NCI-H187 (cell line): Measurements from ENCODE around the gene TOM1L2.
"Not testable (repeated sequence)": the region's sequence is repeated elsewhere in the genome, so short reads cannot be mapped to it uniquely, and the experiment has no call there.

Experiments used
- DNase-seq, 2 experiments: peaks; one replicate each; lab custom pipeline; 2025; lab: John Stamatoyannopoulos, UW

TOM1L2 gene

DNA sequence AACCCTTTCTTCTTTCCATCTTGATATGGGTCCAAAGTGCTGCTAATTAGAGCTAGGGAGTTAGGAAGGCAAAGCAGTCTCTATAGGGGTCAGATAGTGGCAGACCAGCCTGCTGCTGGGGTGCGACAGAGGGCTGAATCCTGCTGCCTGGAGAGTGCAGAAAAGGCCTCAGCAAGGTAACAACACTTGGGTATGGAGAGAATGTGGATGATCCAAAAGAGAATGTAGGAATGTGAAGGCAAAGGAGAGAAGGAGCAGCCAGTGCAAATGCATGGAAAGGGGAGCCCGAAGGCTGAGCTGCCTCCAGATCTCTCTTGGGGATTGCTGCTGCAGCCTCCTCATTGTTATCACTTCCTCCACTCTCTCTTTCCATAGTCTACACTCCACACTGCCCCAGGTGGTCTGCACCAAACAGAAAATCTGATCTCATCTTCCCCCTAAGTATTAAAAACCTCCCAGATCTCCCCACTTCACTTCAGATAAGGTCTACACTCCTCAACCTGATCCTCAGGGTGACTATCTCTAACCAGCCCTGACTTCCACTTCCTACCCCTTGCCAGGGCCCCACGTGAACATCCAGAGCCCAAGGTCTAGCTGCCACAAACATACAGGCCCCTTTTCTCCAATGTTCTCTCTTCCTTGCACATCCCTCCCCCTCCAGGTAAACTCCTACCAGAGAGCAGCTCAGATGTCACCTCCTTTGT is 28.8 kb downstream of the TOM1L2 start:
- no peak for DNase-seq

DNA sequence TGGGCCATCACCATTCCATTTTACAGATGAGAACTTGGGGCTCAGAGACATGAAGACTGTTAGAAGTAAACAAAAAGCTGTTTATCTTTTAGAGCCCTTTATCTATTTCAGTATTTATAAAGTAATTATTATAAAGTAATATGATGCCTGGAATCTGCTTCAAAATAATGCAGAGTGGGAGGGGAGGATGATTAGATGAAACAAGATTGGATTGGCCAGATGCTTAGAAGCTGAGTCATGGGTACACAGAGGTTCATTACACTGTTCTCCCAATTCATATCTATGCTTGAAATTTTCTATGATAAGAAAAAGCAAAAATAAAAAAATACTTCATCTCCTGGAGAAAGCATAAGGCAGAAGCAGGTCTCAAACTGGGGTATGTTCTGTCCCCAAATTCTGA is 29.4 kb downstream of the TOM1L2 start:
- DNase-seq, result no peak

DNA sequence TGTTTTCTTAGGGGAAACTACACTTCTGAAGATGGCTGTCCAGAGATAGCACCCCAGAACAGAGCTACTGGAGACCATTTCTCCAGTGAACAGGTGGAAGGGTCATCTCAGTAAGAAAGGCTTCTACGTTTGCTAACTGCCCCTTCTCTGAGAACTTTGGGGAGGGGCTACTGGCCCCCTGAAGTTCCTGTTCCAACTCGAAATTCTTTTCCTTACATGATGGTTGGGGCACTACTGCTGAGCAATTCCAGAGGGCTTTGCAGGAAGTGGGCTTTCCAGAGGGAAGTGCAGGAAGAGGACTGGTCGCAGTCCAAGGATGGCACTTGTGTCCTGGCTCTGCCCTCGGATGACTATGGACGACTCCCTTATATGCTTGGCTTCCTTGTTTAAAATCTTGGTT is 31.2 kb downstream of the TOM1L2 start:
- DNase-seq, result no peak

DNA sequence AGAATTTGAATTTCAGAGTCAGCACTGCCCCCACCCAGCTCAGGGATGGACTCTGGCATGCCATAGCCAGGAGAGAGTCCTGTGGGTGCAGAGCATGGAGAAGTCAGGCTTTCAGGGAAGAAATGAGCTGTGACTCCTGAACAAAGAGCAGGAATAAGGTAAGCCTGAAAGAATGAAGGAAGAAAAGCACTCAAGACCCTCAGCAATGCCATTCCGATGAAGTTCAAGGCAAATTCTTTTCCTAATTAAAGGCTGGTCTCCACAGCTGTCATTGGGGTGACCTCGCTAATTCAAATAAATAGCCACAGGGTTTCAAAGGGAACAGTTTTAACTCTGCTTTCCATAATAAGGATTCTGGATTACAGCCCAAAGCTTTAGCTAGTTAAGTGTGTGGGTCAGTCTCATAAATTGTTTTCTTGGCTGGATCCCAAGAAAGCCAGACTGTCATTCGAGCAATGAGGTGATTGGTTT is 31.7 kb downstream of the TOM1L2 start:
- no peak for DNase-seq

DNA sequence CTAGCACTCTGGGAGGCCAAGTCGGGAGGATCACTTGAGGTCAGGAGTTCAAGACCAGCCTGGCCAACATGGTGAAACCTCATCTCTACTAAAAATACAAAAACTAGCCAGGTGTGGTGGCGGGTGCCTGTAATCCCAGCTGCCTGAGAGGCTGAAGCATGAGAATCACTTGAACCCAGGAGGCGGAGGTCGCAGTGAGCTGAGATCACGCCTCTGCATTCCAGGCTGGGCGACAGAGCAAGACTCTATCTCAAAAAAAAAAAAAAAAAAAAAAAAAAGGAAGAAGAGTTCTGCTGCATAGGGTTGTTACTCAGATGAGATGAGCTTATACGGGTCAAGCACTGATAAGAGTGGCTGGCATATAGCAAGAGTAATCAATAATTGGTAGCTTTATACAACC is 32.3 kb downstream of the TOM1L2 start:
- not testable (repeated sequence) for DNase-seq

DNA sequence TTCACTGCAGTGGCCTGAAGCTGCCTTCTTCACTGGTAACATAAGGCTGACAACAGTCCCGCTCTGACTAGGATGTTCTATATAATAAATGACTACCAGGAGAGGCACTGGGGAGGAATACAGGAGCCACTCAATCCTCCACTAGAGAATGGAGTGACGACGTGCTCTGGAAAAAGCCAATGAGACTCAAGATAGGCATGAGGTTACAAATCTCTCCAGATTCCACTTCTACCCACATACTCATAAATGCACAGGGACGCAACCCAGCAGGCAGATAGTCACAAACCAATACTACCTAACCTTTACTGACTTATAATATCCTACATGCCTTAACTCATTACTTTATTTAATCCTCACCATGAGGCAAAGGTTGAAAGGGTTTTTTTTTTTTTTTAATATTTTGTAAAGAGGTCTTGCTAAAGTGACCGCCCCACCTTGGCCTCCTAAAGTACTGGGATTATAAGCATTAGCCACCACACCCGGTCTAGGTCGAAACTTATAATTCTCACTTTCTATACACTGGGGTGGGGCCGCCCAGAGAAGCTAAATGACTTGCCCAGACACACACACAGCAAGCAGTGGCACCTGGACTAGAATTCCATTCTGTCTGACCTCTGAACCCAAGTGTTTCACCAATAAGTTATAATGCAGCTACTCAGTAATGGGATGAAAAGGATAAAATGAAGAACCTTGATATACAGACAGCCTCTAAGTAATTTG is 33.7 kb downstream of the TOM1L2 start:
- DNase-seq, result peak in 1 of 2 experiments; percentile 17

DNA sequence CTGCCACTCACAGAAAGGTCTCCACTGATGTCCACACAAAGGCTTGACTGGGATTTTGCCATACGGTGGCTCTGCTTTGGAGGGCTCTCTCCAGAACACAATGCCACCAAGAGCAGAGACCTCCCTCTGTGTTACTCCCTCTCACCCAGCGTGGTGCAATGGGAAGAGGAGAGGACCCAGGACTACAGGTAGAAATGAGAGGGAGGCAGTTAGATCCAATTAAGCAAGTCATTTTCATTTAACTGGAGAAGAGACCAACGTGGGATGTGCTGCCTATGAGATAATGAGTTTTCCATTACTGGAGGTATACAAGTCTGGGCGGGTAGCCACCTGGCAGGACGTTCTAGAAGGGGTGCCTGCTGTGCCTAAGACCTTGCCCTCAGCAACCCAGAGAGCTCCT is 34.2 kb downstream of the TOM1L2 start:
- DNase-seq, result no peak

DNA sequence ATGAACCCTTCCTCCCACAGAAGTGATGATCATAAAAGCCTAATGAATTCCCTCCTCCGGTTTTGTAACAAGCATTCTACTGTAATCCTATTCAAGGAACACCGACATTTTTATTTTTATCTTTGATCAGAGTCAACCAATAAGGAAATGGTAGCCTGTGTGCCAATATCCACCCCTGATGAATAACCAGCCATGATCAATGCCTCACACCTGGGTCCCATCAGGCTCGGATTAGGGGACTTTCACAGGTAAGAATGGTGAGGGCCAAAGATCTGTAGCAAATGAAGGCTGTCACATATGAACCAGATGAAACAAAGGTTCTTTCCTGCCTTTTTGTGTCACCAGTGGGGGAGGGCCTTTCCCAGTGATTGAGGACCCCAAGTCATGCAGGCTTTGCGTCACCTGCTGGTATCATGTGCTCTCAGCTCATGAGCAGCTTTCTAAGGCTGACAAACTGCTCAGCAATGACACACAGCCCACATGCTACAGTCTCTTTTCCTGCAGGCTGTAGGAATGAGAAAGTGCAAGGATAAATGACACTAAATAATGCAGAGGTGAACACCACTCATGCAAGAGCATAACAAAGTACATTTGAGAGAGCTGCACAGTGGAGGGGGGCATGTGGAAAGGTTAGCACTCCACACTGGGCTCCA is 34.9 kb downstream of the TOM1L2 start:
- DNase-seq, result no peak

DNA sequence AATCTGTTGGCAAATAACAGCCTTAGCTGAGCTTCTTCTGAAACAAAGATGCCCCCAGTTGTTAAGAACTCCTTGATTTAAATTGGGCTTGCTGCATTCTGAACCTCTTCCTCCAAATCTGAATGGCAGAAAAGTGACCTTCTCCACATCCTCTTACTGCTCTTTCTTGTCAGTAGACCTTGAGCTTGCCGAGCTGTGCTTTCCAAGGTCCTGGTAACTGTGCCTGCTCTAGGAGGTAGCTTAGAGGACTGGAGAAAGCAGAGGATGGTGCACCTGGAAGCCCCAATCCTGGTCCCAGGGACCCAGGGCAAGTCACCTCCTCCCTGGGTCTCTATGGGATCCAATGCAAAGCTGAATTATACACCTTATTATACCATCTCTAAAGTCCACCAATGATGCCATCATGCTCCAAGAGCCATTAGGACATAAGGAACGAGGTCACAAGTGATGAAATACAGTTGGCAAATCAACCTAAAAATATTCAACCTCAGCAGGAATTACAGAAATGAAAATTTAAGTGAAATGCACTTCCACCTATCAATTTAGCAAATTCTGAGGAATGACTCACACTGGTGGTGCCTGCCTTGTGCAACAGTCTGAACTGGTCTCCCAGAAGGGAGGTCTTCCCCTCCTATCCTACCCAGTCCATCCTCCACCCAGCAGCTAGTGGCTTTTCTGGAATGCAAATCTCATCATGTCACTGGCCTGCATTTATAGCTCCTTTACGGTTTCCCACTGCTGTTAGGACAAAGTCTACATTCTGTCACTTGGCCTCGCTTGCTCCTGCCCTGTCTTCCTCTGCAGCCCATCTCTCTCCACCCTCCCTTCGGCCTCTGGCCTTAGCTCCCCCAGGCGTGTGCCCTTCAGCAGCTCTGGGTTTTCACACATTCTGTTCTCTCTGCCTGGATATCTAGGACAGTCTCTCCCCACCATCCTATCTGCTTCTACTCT is 36.6 kb downstream of the TOM1L2 start:
- DNase-seq, result no peak

DNA sequence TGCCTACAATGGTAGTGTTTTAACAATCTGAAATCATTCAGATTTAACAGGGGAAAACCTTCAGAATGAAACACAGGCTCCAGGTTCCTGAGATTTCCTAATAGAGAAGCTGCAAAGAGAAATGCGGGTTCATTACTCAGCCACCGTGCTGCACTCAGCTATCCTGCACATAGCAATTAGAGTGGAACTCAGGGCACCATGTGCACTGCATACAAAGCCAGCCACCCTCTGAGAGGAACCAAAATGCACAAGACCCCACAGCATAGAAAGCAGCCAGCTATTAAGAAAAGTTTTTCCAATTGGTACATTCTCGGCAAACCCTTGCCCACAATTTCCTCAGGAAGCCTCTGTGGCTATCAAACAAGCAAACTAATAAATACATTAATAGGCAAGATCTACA is 37.4 kb downstream of the TOM1L2 start:
- DNase-seq, result no peak

DNA sequence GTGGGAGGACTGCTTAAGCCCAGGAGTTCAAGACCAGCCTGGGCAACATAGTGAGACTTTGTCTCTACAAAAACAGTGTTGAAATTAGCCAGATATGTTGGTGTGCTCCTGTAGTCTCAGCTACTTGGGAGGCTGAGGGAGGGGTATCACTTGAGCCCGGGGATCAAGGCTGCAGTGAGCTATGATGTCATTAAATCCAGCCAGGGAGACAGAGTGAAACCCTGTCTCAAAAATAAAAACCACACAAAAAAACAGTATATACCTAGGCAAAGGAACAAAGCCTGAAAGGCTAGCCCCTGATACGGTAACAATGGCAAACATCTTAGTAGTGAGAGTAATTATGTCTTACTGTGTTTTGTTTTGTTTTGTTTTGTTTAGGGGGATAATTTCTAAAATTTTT is 38.0 kb downstream of the TOM1L2 start:
- no peak for DNase-seq

DNA sequence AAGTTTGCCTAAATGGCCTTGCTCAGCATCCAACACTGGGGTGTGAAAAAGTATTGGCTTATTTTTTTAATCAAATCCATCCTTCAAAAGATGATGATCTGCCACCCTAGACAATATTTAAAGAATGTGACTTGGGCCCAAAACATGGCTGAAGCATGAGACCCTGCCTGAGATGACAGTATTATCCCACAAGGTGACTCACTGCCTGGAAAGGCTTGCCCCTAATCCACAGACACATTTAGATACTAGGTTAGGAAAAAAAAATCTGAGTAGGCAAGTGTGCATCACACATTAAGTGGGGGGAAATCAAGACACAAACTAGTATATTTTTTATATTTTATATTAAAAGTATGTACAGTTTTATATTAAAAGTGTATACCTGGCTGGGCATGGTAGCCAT is 38.4 kb downstream of the TOM1L2 start:
- DNase-seq, result no peak

DNA sequence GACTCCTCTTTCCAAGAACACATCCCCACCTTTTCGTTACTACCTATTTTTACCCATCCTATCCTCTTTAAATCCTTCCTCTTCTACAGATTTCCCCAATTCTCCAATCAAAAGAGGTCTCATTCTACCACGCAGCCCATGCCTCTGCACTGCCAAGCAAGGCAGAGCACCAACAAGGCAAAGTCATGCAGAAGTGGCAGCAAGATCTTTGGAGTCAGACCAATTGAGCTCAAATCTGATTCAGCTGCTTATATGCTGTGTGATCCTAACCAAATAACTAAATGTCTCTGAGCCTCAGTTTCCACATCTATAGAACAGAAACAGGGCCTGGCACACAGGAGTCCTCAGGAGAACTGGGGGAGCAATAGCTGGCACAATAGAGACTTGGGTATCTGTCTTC is 41.0 kb downstream of the TOM1L2 start:
- DNase-seq, result no peak

DNA sequence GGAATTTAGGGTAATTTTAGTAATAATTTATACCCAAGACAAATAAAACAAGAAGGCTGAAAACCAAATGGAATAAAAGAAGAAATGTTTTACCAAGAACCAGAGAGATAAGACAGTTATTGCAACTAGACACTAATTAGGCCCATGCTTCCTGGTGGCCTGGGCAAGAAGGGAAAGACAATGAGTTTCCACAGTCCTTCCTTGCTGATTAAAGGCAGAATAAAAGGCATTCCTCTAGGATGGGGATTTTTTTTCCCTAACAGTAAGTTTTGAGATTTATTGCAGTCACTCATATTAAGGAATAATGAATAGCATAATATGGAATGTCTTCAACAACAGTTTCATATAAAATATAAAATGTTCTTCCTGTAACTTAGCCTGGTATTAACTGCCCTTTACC is 41.5 kb downstream of the TOM1L2 start:
- no peak for DNase-seq

DNA sequence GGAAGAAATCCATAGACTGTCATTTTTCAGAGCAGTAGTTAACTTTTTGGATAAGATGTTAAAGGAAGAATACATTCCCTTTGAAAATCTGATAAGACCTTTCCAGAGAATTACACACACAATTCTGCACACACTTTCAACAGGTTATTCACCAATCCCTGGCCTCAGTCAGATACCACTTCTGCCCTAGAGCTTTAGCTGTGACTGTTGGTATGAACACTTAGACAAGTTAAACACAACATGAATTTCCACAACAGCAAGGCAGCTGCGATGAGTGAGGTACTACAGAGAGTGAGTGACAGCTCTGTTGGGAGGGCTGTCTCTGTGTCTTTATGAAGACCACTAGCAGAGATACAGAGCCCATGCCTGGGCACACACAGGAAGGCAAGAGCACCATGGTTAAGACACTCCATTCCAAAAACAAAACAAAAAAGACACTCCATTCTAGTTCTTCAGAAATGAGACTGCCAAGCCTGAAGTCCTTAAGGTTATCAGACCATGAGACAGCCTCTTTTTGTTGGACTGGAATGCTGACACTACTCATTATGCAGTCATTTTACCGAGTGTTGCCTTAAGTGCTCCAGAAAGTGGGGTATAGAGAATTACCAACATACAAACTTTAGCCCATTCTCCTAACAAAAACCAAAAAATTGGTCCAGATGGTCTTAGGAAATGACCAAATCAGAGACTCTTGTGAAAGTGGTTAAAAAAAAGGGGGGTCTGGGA is 42.4 kb downstream of the TOM1L2 start:
- no peak for DNase-seq

DNA sequence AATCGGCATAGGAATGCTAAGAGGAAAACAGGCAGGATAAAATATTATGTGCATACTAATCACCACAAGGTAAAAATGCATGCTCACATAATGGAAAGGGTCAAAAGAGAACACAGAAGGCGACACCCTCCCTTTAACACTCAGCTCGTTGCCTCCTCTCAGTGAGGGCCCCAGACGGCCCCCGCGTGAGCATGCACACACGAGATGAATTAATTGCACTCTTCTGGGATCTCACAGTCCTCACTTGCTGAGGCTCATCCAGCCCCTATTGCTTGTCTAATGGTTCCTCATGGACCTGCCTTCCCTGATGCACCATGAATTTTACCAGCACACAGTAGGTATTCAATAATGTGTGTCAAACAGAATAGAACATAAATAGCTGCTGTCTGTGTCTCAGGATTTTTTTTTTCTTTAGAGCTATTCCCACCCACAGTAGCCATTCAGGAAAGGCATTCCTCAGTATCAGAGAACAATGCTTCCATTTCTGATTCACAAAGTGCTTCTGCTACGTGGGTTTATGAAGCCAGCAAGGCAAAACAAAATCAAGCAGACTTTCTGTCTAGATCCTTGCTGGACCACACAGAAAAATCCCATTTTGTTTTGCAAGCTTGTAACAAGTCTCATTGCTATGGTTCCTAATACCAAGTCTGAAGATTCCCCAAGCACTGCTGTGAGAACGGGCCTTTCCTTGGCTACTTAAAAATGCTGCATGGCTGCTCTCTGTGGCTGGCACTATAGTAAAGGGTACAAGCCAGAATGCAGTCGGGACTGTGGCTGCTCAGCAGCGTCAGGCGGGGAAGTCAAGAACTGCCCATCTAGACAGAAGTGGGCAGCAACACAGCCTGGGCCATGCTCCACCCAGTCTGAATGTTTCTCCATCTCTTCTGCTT is 43.6 kb downstream of the TOM1L2 start:
- DNase-seq, result no peak

DNA sequence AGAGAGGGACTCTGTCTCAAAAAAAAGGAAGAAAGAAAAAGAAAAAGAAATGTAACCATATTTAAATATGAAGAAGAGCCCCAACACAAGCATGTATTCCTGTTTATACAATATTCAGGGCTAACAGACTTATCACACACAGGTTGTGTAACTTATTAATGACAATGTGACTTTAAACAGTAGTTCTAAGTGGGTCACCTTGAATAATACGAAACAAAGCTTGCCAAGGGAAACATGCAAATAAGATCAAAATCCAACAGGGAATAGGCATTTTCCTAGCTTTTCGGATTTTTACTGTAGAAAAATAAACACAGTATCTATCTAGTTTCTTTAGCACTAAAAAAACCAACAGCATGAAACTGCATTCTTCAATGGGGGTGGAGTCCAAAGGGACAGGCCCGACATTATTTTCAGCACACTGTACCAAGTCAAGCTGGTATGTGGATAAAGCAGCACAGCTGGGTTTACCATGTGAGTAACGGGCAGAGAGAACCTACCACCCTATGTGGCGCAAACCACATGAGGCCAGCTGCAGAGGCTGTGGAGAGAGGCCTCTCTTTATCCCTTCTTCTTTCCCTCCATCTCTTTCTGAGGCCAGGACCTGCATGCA is 45.3 kb downstream of the TOM1L2 start:
- no peak for DNase-seq

DNA sequence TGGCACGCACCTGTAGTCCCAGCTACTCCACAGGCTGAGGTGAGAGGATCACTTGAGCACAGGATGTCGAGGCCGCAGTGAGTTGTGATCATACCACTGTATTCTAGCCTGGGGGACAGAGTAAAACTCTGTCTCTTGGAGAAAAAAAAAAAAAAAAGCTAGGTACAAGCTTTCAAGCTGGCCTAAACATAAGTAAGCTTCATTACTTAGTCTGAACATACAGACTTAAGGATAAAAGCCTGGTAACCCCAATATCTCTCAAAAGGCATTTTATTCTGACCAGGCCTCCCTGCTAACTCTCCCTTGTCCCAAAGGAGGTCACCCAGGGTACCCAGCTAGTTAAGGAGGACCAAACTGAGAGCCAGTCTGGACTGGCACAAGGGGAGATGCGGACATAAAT is 46.2 kb downstream of the TOM1L2 start:
- DNase-seq, result no peak

DNA sequence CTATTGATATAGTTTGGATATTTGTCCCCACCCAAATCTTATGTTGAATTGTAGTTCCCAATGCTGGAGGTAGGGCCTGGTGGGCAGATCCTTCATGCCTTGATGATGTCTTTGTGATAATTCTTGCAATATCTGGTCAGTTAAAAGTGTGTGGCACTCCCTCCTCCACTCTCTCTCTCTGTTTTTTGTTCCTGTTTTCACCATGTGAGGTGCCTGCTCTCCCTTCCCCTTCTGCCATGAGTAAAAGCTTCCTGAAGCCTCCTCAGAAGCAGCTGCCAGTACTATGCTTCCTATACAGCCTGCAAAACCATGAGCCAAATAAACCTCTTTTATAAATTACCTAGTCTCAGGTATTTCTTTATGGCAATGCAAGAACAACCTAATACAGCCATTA is 47.3 kb downstream of the TOM1L2 start:
- DNase-seq, result no peak
